Omental fat pad (tissue), 4 donors: ENCODE data around the gene NEAT1. TPM values are rescaled to one million over a fixed set of nuclear protein-coding genes. Genes with fewer than 3 reads are reported as not detected.

Experiments used
- ATAC-seq: fragments of 150-250 bp; one replicate; pipeline ENCODE4 v1.9.1; 2016; ENCODE audit warnings: mild to moderate bottlenecking, moderate library complexity; ENCODE audit not compliant: low FRiP score
- DNase-seq: peaks from one replicate; pipeline ENCODE4 v3.0.0-alpha.2; 2019; ENCODE audit warnings: low spot score
- CTCF ChIP-seq, 3 donors: fragments of 450-650 bp; IDR thresholded peaks; one replicate each; pipeline ENCODE4 v1.5.1; 2016 to 2017; ENCODE audit warnings: antibody characterized with exemption in 3 of 3, mild to moderate bottlenecking in 3 of 3, moderate library complexity in 2 of 3
- total RNA-seq, 4 donors: library from RNA; depleted of rRNA; stranded (reverse); fragments of >200 nt; gene quantifications; one replicate each; pipeline ENCODE4 v1.1.0, GENCODE V29; 2016

NEAT1 gene
- total RNA-seq, 4 donors from 2014 or later: 447 to 1,169 (median 678) TPM

DNA sequence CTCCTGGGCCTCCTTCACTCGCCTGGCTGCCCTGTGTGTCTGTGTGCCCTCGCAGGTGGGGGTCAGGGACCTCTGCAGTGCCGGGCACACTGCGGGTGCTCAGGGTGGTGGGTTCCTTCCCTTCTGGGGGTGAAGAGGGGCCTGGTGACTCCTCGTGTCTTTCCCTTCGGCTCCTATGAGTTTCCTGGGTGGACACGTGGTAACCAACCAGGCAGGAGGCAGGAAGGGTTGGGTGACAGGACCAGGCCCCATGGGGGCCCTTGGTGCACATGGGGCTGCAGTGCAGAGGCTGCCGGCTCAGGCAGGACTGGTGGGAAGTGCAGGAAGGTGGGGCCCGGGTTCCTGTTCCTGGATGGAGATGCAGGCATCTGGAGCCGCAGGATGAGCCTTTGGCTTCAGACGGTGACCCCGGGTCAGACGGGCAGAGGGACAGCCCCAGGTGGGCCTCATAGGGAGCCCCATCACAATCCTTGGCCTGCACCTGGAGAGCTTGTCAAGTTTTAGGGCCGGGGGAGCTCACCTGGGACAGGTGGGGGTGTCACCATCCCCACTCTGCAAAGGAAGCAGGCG is 26.6 kb upstream of the NEAT1 start:
- no peak for TF ChIP-seq CTCF (IDR thresholded peaks at IDR 0.05)
- ATAC-seq (no peak), DNase-seq (no peak)

- ATAC-seq (no peak), DNase-seq (no peak)
- TF ChIP-seq CTCF (IDR thresholded peaks at IDR 0.05): no peak
These were observed 25.5 kb upstream of the NEAT1 start for GRCh38 chr11:65396769-65397745.

DNA sequence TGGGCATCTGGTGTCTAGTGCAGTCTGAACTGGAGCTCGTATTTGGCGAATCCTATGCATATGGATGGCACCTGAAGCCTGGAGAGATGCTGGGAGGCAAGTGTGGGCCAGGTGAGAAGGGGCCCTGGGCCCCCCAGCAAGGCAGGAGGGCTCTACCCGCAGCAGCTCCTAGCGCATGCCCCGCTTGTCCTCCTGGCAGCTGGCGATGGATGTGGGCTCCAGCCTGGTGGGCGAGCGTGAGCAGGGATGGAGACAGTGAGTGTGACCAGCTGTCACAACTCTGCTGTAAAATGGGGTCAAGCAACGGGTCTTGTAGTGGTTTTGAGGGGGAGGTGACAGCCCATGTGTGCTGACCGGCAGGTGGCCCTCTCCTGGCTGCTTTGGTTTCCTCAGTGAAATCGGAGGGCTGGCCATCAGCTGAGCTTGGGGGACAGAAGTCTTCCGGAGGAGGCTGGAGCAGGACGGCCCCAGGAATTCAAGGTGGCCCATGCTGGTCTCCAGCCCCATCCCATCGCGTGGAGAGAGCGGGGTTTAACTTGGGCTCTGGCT is 24.2 kb upstream of the NEAT1 start:
- no peak for ATAC-seq
- no peak for TF ChIP-seq CTCF (IDR thresholded peaks at IDR 0.05)
- DNase-seq: no peak

DNA sequence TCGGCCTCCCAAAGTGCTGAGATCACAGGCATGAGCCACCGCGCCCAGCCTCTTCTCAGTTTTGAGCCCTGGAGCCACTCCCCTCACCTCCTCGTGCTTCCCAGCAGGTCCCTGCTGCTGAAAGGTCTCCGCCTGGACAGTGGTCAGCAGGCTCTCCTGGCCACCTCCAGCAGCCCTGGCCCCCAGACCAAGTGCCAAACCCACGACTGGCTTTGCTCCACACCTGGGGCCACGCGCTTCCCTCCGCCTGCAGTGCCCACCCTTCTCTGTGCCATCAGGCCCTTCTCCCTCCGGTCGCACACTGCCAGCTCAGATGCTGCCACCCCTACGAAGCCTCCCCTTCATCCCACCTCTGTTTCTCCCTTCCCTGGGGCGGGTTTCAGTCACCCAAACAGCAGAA is 23.3 kb upstream of the NEAT1 start:
- no peak for ATAC-seq

GRCh38 chr11:65399845-65400244 is 22.8 kb upstream of the NEAT1 start:
- TF ChIP-seq CTCF (IDR thresholded peaks at IDR 0.05): no peak
- ATAC-seq (no peak), DNase-seq (no peak)

More for the DNA sequence above, 23.3 kb upstream of the NEAT1 start:
- no peak for TF ChIP-seq CTCF (IDR thresholded peaks at IDR 0.05)
- DNase-seq: no peak

GRCh38 chr11:65400307-65401072 is 22.1 kb upstream of the NEAT1 start:
- ATAC-seq (no peak), DNase-seq (no peak)
- TF ChIP-seq CTCF (IDR thresholded peaks at IDR 0.05): no peak
